OCI-LY7 (cell line): Measurements from ENCODE around the gene PAK3. TPM values are rescaled to one million over a fixed set of nuclear protein-coding genes. Genes with fewer than 3 reads are reported as not detected.

Source experiments
- BruUV-seq: library from RNA; stranded (reverse); fragments of 400-500 nt; replicated peaks from 2 replicates; lab custom pipeline; 2021; lab: Mats Ljungman, UMichigan
- CTCF ChIA-PET: fragments of 300-600 bp; sonication (Branson Sonifier 250); formaldehyde crosslinking; loops from one replicate; lab custom pipeline; 2022; ENCODE audit warnings: antibody characterized with exemption; ENCODE audit not compliant: unreplicated experiment; lab: Charles Lee
- POLR2A ChIA-PET: fragments of 300-600 bp; sonication (Branson Sonifier 250); formaldehyde crosslinking; loops from one replicate; lab custom pipeline; 2022; ENCODE audit warnings: antibody characterized with exemption; lab: Charles Lee
- DNase-seq: peaks from one replicate; pipeline ENCODE4 v3.0.0-alpha.2; 2015; ENCODE audit warnings: low spot score
- H2AFZ ChIP-seq: fragments of 200-600 bp; sonication (generic), shearing (Covaris generic); 2 replicates; pipeline ENCODE4 v1.6.1; 2014; ENCODE audit warnings: mild to moderate bottlenecking, antibody characterized with exemption, low read length, moderate library complexity
- H3K27ac ChIP-seq: fragments of 200-600 bp; sonication (generic); 2 replicates; pipeline ENCODE4 v1.5.1; 2014; ENCODE audit warnings: mixed run types, low read depth, mild to moderate bottlenecking, moderate library complexity, low read length, inconsistent platforms; ENCODE audit not compliant: poor library complexity, severe bottlenecking
- H3K36me3 ChIP-seq: fragments of 200-600 bp; sonication (generic); 2 replicates; pipeline ENCODE4 v1.6.1; 2014; ENCODE audit warnings: mild to moderate bottlenecking, antibody characterized with exemption, low read length, moderate library complexity, mixed read lengths; ENCODE audit not compliant: insufficient read depth
- H3K4me1 ChIP-seq: fragments of 200-600 bp; sonication (generic); 2 replicates; pipeline ENCODE4 v1.5.1; 2014; ENCODE audit warnings: mild to moderate bottlenecking, low read length; ENCODE audit not compliant: insufficient read depth, poor library complexity, severe bottlenecking
- H3K4me2 ChIP-seq: fragments of 200-600 bp; sonication (generic); 2 replicates; pipeline ENCODE4 v1.6.1; 2014; ENCODE audit warnings: mild to moderate bottlenecking, low read length
- H3K4me3 ChIP-seq: fragments of 200-600 bp; sonication (generic); 2 replicates; pipeline ENCODE4 v1.5.1; 2014; ENCODE audit warnings: mild to moderate bottlenecking, low read depth, low read length; ENCODE audit not compliant: poor library complexity, severe bottlenecking
- H3K79me2 ChIP-seq: fragments of 200-600 bp; sonication (generic); 2 replicates; pipeline ENCODE4 v1.6.1; 2016; ENCODE audit warnings: low read depth, mild to moderate bottlenecking, low read length, moderate library complexity, mixed read lengths; ENCODE audit not compliant: insufficient read depth
- H3K9me2 ChIP-seq: fragments of 200-600 bp; sonication (generic); 2 replicates; pipeline ENCODE4 v1.6.1; 2016; ENCODE audit warnings: mild to moderate bottlenecking, low read length, mixed read lengths; ENCODE audit not compliant: insufficient read depth
- H3K9me3 ChIP-seq: fragments of 200-600 bp; sonication (generic); 2 replicates; pipeline ENCODE4 v1.6.1; 2014; ENCODE audit warnings: mild to moderate bottlenecking, mixed run types, low read length, mixed read lengths
- H4K20me1 ChIP-seq: fragments of 200-600 bp; sonication (generic); 2 replicates; pipeline ENCODE4 v1.6.1; 2014; ENCODE audit warnings: mild to moderate bottlenecking, antibody characterized with exemption, low read length, moderate library complexity, mixed read lengths; ENCODE audit not compliant: insufficient read depth
- CTCF ChIP-seq: fragments of 200-600 bp; sonication (generic); conservative IDR thresholded peaks from 2 replicates; pipeline ENCODE4 v1.5.1; 2014; ENCODE audit warnings: mild to moderate bottlenecking, antibody characterized with exemption, low read length, moderate library complexity, mixed read lengths
- EZH2phosphoT487 ChIP-seq: fragments of 200-600 bp; sonication (generic); IDR thresholded peaks from 2 replicates; pipeline ENCODE4 v1.6.1; 2018; ENCODE audit warnings: low read depth, borderline replicate concordance, mild to moderate bottlenecking, mixed run types, antibody characterized with exemption, low read length, moderate library complexity, mixed read lengths
- intact Hi-C: fragments of 100-400 bp; cut with micrococcal nuclease; formaldehyde crosslinking; loops from one replicate; pipeline ENCODE4 v1.10.0; 2022; ENCODE audit not compliant: unreplicated experiment
- total RNA-seq, 2 experiments: library from RNA; depleted of rRNA in 1 of 2; stranded (reverse); fragments of >200 nt in 1 of 2; shearing (Covaris generic) in 1 of 2; gene quantifications; 2 replicates each; pipeline ENCODE4 v1.2.3, GENCODE V29; 2014 to 2022

Gene PAK3
- total RNA-seq, 2 experiments from 2014 or later = not detected

DNA sequence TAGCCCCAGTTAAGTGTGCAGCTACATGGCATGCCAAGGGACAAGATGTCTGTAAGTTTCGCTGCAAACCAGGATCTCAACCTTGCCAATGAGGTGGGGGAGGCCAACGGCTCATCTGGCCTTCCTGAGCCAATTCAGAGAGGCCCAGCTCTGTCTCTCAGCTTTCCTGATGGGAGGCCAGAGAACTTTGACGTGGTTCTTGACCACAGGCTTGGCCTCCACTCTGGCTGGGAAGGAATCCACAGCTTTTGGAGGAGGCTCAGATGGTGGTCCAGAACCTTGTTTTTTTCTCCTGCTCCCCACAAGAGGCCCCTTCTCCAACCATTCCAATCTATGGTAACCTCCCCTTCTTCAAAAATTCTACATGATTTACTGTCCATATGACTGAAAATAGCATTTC, 164.5 kb downstream of the PAK3 start:
- H3K4me2 ChIP-seq = no peak overlapping the region
- no TSS peak for BruUV-seq
- H3K36me3 ChIP-seq = no peaks in the 10 kb centered on the region
- H3K4me3 ChIP-seq = no peak overlapping the region
- CTCF ChIA-PET = no interaction called here
- no peaks in the 10 kb centered on the region for H3K9me3 ChIP-seq
- intact Hi-C loops = no loop called here
- H4K20me1 ChIP-seq = no peaks in the 10 kb centered on the region
- no peak overlapping the region for H2AFZ ChIP-seq
- TF ChIP-seq EZH2phosphoT487 (no peak), CTCF (no peak)
- no peak for DNase-seq
- POLR2A ChIA-PET = no interaction called here
- H3K79me2 ChIP-seq = no peaks in the 10 kb centered on the region
- no peak overlapping the region for H3K27ac ChIP-seq
- no peaks in the 10 kb centered on the region for H3K4me1 ChIP-seq
- no peaks in the 10 kb centered on the region for H3K9me2 ChIP-seq

- Histone ChIP-seq H3K36me3 (no peaks in the 10 kb centered on the region), H3K27ac (no peak overlapping the region), H3K9me3 (no peaks in the 10 kb centered on the region), H4K20me1 (no peaks in the 10 kb centered on the region), H3K4me2 (no peak overlapping the region), H3K79me2 (no peaks in the 10 kb centered on the region), H3K4me3 (no peak overlapping the region), H3K4me1 (no peaks in the 10 kb centered on the region), H3K9me2 (no peaks in the 10 kb centered on the region), H2AFZ (no peak overlapping the region)
- DNase-seq = no peak
- CTCF ChIA-PET = interaction anchor here (0.6 kb wide), 1 partner anchor 160 kb away, joined by 3 read pairs; no protein-coding TSS in a partner anchor
- POLR2A ChIA-PET = no interaction called here
- no peak for TF ChIP-seq EZH2phosphoT487
- no peak for TF ChIP-seq CTCF
- no TSS peak for BruUV-seq
- intact Hi-C loops = no loop called here
These were observed 166.1 kb downstream of the PAK3 start for GRCh38 chrX:111262086-111262485.

DNA sequence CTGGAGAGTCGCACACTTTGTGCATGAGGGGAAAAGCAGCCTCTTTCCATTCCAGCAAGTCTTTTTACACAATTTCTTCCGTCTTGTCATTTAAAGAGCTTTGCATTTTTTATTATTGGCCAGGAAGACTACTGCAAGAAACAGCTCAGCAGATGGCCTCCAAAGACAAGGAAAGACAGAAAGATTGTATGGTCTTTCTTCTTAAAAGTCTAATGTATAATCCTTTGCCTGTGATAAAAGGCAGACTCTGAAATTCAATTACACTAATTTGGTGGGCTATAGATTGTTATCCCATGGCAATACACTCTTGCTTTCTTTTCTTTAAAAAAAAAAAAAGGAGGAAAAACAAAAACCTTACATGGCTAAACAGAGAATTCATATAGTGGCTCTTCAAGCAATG, 168.4 kb downstream of the PAK3 start:
- H3K27ac ChIP-seq = no peak overlapping the region
- no peaks in the 10 kb centered on the region for H3K9me2 ChIP-seq
- TF ChIP-seq EZH2phosphoT487 = no peak
- TF ChIP-seq CTCF = no peak
- H3K4me1 ChIP-seq = no peaks in the 10 kb centered on the region
- CTCF ChIA-PET = no interaction called here
- intact Hi-C loops = no loop called here
- BruUV-seq = no TSS peak
- POLR2A ChIA-PET = no interaction called here
- no peak overlapping the region for H3K4me3 ChIP-seq
- no peaks in the 10 kb centered on the region for H3K9me3 ChIP-seq
- H4K20me1 ChIP-seq = no peaks in the 10 kb centered on the region
- H3K79me2 ChIP-seq = no peaks in the 10 kb centered on the region
- no peak for DNase-seq
- no peaks in the 10 kb centered on the region for H3K36me3 ChIP-seq
- H3K4me2 ChIP-seq = no peak overlapping the region
- no peak overlapping the region for H2AFZ ChIP-seq
